PFSK-1 (cell line): Measurements from ENCODE around the gene KLHL21.

Source experiments
- FOXP2 ChIP-seq: optimal IDR thresholded peaks from 2 replicates; pipeline ENCODE3; 2011; ENCODE audit warnings: borderline replicate concordance, control low read depth, inconsistent platforms; ENCODE audit not compliant: insufficient read depth; ENCODE audit errors: extremely low read length, extremely low read depth
- POLR2AphosphoS5 ChIP-seq: IDR thresholded peaks from 2 replicates; pipeline ENCODE4 v1.6.1; 2012; ENCODE audit warnings: low read depth, mild to moderate bottlenecking, control low read depth, low read length, moderate library complexity
- REST ChIP-seq, 2 experiments: IDR thresholded peaks; 2 replicates each; pipeline versions ENCODE4 v1.6.1 to v1.8.0; 2011 to 2012; ENCODE audit warnings: low read depth in 2 of 2, low read length in 2 of 2, control low read depth in 1 of 2, inconsistent platforms in 1 of 2, mild to moderate bottlenecking in 1 of 2, moderate library complexity in 1 of 2; ENCODE audit not compliant: insufficient read depth in 1 of 2
- SIN3A ChIP-seq: IDR thresholded peaks from 2 replicates; pipeline ENCODE4 v1.6.1; 2012; ENCODE audit warnings: mild to moderate bottlenecking, low read length, moderate library complexity, borderline replicate concordance; ENCODE audit not compliant: insufficient read depth
- TAF1 ChIP-seq: IDR thresholded peaks from 2 replicates; pipeline ENCODE4 v1.6.1; 2012; ENCODE audit warnings: low read length, control low read depth, borderline replicate concordance; ENCODE audit not compliant: insufficient read depth

The KLHL21 gene

GRCh38 chr1:6638226-6638625 is 35.6 kb upstream of the KLHL21 start:
- TF ChIP-seq SIN3A (no peak), POLR2AphosphoS5 (no peak), REST (IDR thresholded peaks at IDR 0.05; ENCODE audit: insufficient read depth in 1 of 2, low read depth in 2 of 2, low read length in 2 of 2) (no peak), FOXP2 (no peak), TAF1 (no peak)

GRCh38 chr1:6637770-6638169 is 35.1 kb upstream of the KLHL21 start:
- TF ChIP-seq REST (IDR thresholded peaks at IDR 0.05; ENCODE audit: insufficient read depth in 1 of 2, low read depth in 2 of 2, low read length in 2 of 2) (no peak), FOXP2 (no peak), SIN3A (no peak), POLR2AphosphoS5 (no peak), TAF1 (no peak)

GRCh38 chr1:6635910-6636760 is 33.5 kb upstream of the KLHL21 start:
- TF ChIP-seq REST (IDR thresholded peaks at IDR 0.05; ENCODE audit: insufficient read depth in 1 of 2, low read depth in 2 of 2, low read length in 2 of 2) (no peak), POLR2AphosphoS5 (no peak), TAF1 (no peak), FOXP2 (no peak), SIN3A (no peak)

- no peak for TF ChIP-seq REST (IDR thresholded peaks at IDR 0.05; ENCODE audit: insufficient read depth in 1 of 2, low read depth in 2 of 2, low read length in 2 of 2)
- TF ChIP-seq FOXP2: no peak
- no peak for TF ChIP-seq SIN3A
- TF ChIP-seq POLR2AphosphoS5: no peak
- no peak for TF ChIP-seq TAF1
These were observed 32.7 kb upstream of the KLHL21 start for GRCh38 chr1:6635161-6635909.
